IMR-90 (cell line): ENCODE measurements around the gene SF3B2. TPM values are rescaled to one million over a fixed set of nuclear protein-coding genes. Genes with fewer than 3 reads are reported as not detected.

Experiments
- ATAC-seq: fragments of 200-7000 bp; cut with Tn5 transposase; 2 replicates; pipeline ENCODE4 v1.9.1; 2020; ENCODE audit warnings: low read depth, mild to moderate bottlenecking, moderate library complexity
- BruUV-seq: library from RNA; stranded (reverse); fragments of 400-500 nt; replicated peaks from 2 replicates; lab custom pipeline; 2021; lab: Mats Ljungman, UMichigan
- CTCF ChIA-PET: fragments of 300-600 bp; formaldehyde crosslinking; extraction: SDS; loops from one replicate; lab custom pipeline; 2021; ENCODE audit warnings: antibody characterized with exemption; lab: Yijun Ruan, JAX
- POLR2A ChIA-PET: fragments of 300-600 bp; sonication (Branson Sonifier 250); formaldehyde crosslinking; loops from one replicate; lab custom pipeline; 2022; ENCODE audit warnings: antibody characterized with exemption; ENCODE audit not compliant: unreplicated experiment; lab: Charles Lee
- DNase-seq: peaks from one replicate; pipeline ENCODE4 v3.0.0; 2013
- H2AFZ ChIP-seq: replicated peaks from 2 replicates; pipeline ENCODE3; 2013; ENCODE audit warnings: low read length, mild to moderate bottlenecking; ENCODE audit not compliant: poor library complexity
- H2AK5ac ChIP-seq: 2 replicates; pipeline ENCODE4 v1.6.1; 2013; ENCODE audit warnings: low read depth, low read length, inconsistent platforms
- H2AK9ac ChIP-seq: replicated peaks from 2 replicates; pipeline ENCODE3; 2013; ENCODE audit warnings: mild to moderate bottlenecking, low read depth, low read length, moderate library complexity; ENCODE audit not compliant: poor library complexity
- H2BK120ac ChIP-seq: 2 replicates; pipeline ENCODE4 v1.6.1; 2013; ENCODE audit warnings: low read depth, low read length, inconsistent platforms
- H2BK15ac ChIP-seq: 3 replicates; pipeline ENCODE4 v1.6.1; 2013; ENCODE audit warnings: low read depth, low read length, inconsistent platforms
- H2BK20ac ChIP-seq: 2 replicates; pipeline ENCODE4 v1.6.1; 2013; ENCODE audit warnings: low read depth, mild to moderate bottlenecking, inconsistent platforms, low read length, moderate library complexity
- H2BK5ac ChIP-seq: 2 replicates; pipeline ENCODE4 v1.6.1; 2013; ENCODE audit warnings: mild to moderate bottlenecking, low read depth, low read length, inconsistent platforms; ENCODE audit not compliant: poor library complexity, severe bottlenecking
- H3K14ac ChIP-seq: replicated peaks from 2 replicates; pipeline ENCODE4 v1.6.1; 2013; ENCODE audit warnings: low read depth, low read length, inconsistent platforms
- H3K18ac ChIP-seq: 2 replicates; pipeline ENCODE4 v1.6.1; 2013; ENCODE audit warnings: low read depth, low read length, control low read depth
- H3K23ac ChIP-seq: 2 replicates; pipeline ENCODE4 v1.6.1; 2013; ENCODE audit warnings: low read depth, low read length, inconsistent platforms
- H3K27ac ChIP-seq: 2 replicates; pipeline ENCODE4 v1.5.1; 2013; ENCODE audit warnings: mild to moderate bottlenecking, control low read depth, low read length; ENCODE audit not compliant: insufficient read depth
- H3K27me3 ChIP-seq: 2 replicates; pipeline ENCODE4 v1.6.1; 2013; ENCODE audit warnings: low read length; ENCODE audit not compliant: control insufficient read depth, insufficient read depth
- H3K36me3 ChIP-seq: 2 replicates; pipeline ENCODE4 v1.6.1; 2013; ENCODE audit warnings: low read length, mixed read lengths; ENCODE audit not compliant: control insufficient read depth, insufficient read depth
- H3K4ac ChIP-seq: 2 replicates; pipeline ENCODE4 v1.6.1; 2013; ENCODE audit warnings: low read depth, low read length, inconsistent platforms
- H3K4me1 ChIP-seq: 2 replicates; pipeline ENCODE4 v1.6.1; 2013; ENCODE audit warnings: low read length, mixed read lengths; ENCODE audit not compliant: control insufficient read depth, insufficient read depth
- H3K4me2 ChIP-seq: 2 replicates; pipeline ENCODE4 v1.6.1; 2013; ENCODE audit warnings: low read depth, mild to moderate bottlenecking, control low read depth, low read length, moderate library complexity
- H3K4me3 ChIP-seq: 2 replicates; pipeline ENCODE4 v1.5.1; 2013; ENCODE audit warnings: low read depth, mild to moderate bottlenecking, control low read depth, low read length, moderate library complexity; ENCODE audit not compliant: insufficient read depth
- H3K56ac ChIP-seq: 2 replicates; pipeline ENCODE4 v1.6.1; 2013; ENCODE audit warnings: low read length, inconsistent platforms; ENCODE audit not compliant: insufficient read depth; ENCODE audit errors: extremely low read depth
- H3K79me1 ChIP-seq, 2 experiments: 2 replicates each; pipeline ENCODE4 v1.6.1; 2013; ENCODE audit warnings: low read length in 2 of 2, inconsistent platforms in 1 of 2, low read depth in 1 of 2
- H3K9ac ChIP-seq: 2 replicates; pipeline ENCODE4 v1.6.1; 2013; ENCODE audit warnings: low read depth, low read length, control low read depth
- H3K9me1 ChIP-seq: 2 replicates; pipeline ENCODE4 v1.6.1; 2013; ENCODE audit warnings: low read length, inconsistent platforms; ENCODE audit not compliant: insufficient read depth
- H3K9me3 ChIP-seq: 2 replicates; pipeline ENCODE4 v1.6.1; 2013; ENCODE audit warnings: low read length; ENCODE audit not compliant: control insufficient read depth, insufficient read depth
- H4K20me1 ChIP-seq: 2 replicates; pipeline ENCODE4 v1.6.1; 2013; ENCODE audit warnings: low read length, inconsistent platforms; ENCODE audit not compliant: insufficient read depth
- H4K5ac ChIP-seq: 2 replicates; pipeline ENCODE4 v1.6.1; 2013; ENCODE audit warnings: mild to moderate bottlenecking, low read depth, low read length, control low read depth
- H4K8ac ChIP-seq, 2 experiments: 2 replicates each; pipeline ENCODE4 v1.6.1; 2013; ENCODE audit warnings: low read depth in 2 of 2, low read length in 2 of 2, control low read depth in 1 of 2, inconsistent platforms in 1 of 2
- H4K91ac ChIP-seq: 2 replicates; pipeline ENCODE4 v1.6.1; 2013; ENCODE audit warnings: low read depth, low read length, inconsistent platforms; ENCODE audit not compliant: insufficient read depth
- MAZ ChIP-seq: IDR thresholded peaks from 2 replicates; pipeline ENCODE4 v1.6.1; 2012; ENCODE audit warnings: low read depth, mild to moderate bottlenecking, low read length, improper control_type of control experiment, moderate library complexity, borderline replicate concordance
- NFE2L2 ChIP-seq: fragments of 150-350 bp; IDR thresholded peaks from 2 replicates; pipeline ENCODE4 v1.6.1; 2016; ENCODE audit warnings: low read depth, mild to moderate bottlenecking, low read length
- SMC3 ChIP-seq: fragments of 150-350 bp; IDR thresholded peaks from 2 replicates; pipeline ENCODE4 v1.6.1; 2016; ENCODE audit warnings: low read depth, mild to moderate bottlenecking, antibody characterized with exemption, low read length, moderate library complexity
- WGBS, 2 experiments: methylation state at CpG; one replicate each; pipeline versions ENCODE4 v1.1.5 to v1.1.7; 2013; ENCODE audit warnings: missing lambda C conversion rate in 2 of 2; ENCODE audit not compliant: insufficient read length in 1 of 2; ENCODE audit errors: extremely low coverage in 2 of 2; 5-methylcytosine and 5-hydroxymethylcytosine counted together
- dilution Hi-C: fragments of 300-500 bp; cut with HindIII; formaldehyde crosslinking; loops from one replicate; pipeline ENCODE4 v1.14.3; 2018; ENCODE audit warnings: low sequenced_read_pairs; ENCODE audit not compliant: unreplicated experiment
- in situ Hi-C: fragments of 300-500 bp; cut with MboI; formaldehyde crosslinking; loops from 3 replicates; pipeline ENCODE4 v1.14.3; 2019; ENCODE audit warnings: low sequenced_read_pairs, inconsistent platforms, mixed read lengths
- intact Hi-C: fragments of 100-400 bp; cut with micrococcal nuclease; formaldehyde crosslinking; loops from 2 replicates; pipeline ENCODE4 v1.10.0; 2022
- polyA plus RNA-seq, 3 experiments: library from polyadenylated mRNA; depleted of rRNA; stranded (reverse); fragments of >200 nt; gene quantifications; 2 replicates each; pipeline ENCODE4 v1.2.3, GENCODE V29; 2012; ENCODE audit warnings: low replicate concordance in 1 of 3
- total RNA-seq: library from RNA; depleted of rRNA; stranded (reverse); fragments of >200 nt; gene quantifications from 2 replicates; pipeline ENCODE4 v1.2.3, GENCODE V29; 2012

The SF3B2 gene
- total and polyA plus RNA-seq, 2 of the 4 experiments (the other 2 are of a cell fraction): 120 to 122 TPM

DNA sequence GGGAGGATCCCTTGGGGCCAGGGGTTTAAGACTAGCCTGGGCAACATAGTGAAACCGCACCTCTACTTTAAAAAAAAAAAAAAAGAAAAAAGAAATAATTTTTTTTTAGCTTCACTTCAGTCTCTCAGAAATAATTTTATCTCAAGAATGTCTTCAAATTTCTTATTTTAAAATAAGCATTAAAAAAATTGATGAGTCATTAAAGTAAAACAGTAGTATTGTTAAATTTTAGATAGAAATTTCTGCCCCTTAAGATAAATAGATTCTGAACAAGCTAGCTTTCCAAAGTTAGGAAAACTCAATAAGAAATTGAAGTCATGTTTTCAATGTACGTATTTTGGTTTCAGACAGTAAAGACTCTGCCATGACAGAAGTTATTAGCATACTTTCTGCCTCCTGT is 10.2 kb downstream of the SF3B2 start:
- H4K8ac ChIP-seq: no peak overlapping the region
- H3K4me3 ChIP-seq: no peak overlapping the region
- H3K9me1 ChIP-seq: no peaks in the 10 kb centered on the region
- no peak overlapping the region for H2BK20ac ChIP-seq
- H2AK9ac ChIP-seq: no peak overlapping the region
- no peak overlapping the region for H2BK120ac ChIP-seq
- no peak overlapping the region for H3K14ac ChIP-seq
- no peak overlapping the region for H4K91ac ChIP-seq
- no peak overlapping the region for H2BK5ac ChIP-seq
- H3K9me3 ChIP-seq: no peaks in the 10 kb centered on the region
- BruUV-seq: no TSS peak
- H2AK5ac ChIP-seq: no peak overlapping the region
- H3K23ac ChIP-seq: no peak overlapping the region
- no peak overlapping the region for H4K5ac ChIP-seq
- H3K4me1 ChIP-seq: no peaks in the 10 kb centered on the region
- in situ Hi-C loops: no loop called here
- no peak overlapping the region for H3K9ac ChIP-seq
- peaks cover 43 to 50% of the 10 kb centered on the region in 2 experiments for H3K79me1 ChIP-seq
- POLR2A ChIA-PET: interaction anchor here (0.6 kb wide), 1 partner anchor 53 kb away, joined by 3 read pairs; no protein-coding TSS in a partner anchor
- H3K4ac ChIP-seq: no peak overlapping the region
- WGBS, 2 experiments: no CpG with 5 or more reads among the region's 2 CpGs
- TF ChIP-seq MAZ (no peak), SMC3 (no peak), NFE2L2 (peak; percentile 22; the same call in 1 of the 2 replicates)
- H2AFZ ChIP-seq: no peak overlapping the region
- no peak overlapping the region for H3K56ac ChIP-seq
- H3K27ac ChIP-seq: no peak overlapping the region
- H4K20me1 ChIP-seq: peaks cover 6% of the 10 kb centered on the region
- intact Hi-C loops: no loop called here
- peaks cover 68% of the 10 kb centered on the region for H3K36me3 ChIP-seq
- no peaks in the 10 kb centered on the region for H3K27me3 ChIP-seq
- no peak overlapping the region for H3K4me2 ChIP-seq
- H3K18ac ChIP-seq: no peak overlapping the region
- dilution Hi-C loops: no loop called here
- CTCF ChIA-PET: no interaction called here
- no peak overlapping the region for H2BK15ac ChIP-seq
- ATAC-seq (no peak), DNase-seq (no peak)
